Measurements from ENCODE around the gene TBC1D17.
A peak's percentile ranks its signal among the peaks of the same experiment; 100 is the strongest.

Gene TBC1D17

DNA sequence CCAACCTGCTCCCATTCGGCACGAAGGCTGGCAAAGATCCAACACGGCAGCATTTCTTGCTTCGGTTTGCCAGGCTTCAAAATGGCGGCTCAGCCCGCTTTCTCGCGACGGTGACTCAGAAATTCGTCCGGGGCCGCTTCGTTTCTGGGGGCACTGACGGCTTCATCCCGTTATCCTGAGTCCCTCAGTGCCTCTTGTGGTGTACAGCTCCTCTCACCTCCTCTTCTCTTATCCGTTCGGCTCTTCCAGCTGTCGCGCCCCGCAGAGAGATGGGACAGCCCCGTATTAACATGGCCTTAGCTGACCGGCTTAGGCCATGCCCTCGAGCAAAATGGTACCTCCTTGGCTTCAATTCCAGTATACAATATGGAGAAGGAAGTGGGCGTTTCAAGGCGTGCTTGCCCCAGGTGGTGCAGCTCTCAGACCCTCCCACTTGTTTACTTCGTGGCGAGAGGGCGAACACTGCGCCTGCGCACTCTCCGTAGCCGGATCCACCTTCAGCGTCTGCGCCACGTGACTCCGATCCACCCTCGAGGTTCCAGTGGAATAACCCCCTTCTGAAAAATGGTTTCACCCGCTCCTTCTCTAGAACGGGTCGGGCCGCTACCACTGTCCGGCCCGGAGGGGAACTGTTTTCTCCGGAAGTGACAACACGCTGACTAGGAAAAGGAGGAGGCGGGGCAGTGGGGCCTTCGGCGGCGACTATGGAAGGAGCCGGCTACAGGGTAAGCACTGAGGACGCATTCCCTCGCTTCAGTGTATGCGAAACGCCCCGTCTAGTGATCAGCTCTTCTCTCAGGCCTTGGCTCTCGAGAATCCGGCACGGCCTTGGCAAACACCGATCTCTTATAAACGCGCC lies at the start of gene TBC1D17, which contains the start of gene AKT1S1:
TBC1D17 (plus strand) TSS at position 683 of the 859 bp plus-strand sequence; CDS start at position 705, 22 bp downstream.
AKT1S1 (minus strand) TSS at position 336 of the 859 bp plus-strand sequence. CDS start 4,060 bp downstream, outside the sequence.
- peak; percentile 99 for DNase-seq

DNA sequence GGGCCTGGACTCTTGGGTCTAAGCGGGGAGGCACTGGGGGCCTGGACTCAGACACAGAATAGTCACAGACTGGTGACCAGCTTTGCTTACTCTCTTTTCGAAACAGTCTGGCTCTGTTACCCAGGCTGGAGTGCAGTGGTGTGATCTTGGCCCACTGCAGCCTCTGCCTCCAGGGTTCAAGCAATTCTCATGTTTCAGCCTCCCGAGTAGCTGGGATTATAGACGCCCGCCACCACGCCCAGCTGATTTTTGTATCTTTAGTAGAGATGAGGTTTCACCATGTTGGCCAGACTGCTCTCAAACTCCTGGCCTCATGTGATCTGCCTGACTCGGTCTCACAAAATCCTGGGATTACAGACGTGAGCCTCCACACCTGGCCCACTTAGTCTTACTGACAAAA lies 48.3 kb upstream of the TBC1D17 start:
- DNase-seq = no peak

DNA sequence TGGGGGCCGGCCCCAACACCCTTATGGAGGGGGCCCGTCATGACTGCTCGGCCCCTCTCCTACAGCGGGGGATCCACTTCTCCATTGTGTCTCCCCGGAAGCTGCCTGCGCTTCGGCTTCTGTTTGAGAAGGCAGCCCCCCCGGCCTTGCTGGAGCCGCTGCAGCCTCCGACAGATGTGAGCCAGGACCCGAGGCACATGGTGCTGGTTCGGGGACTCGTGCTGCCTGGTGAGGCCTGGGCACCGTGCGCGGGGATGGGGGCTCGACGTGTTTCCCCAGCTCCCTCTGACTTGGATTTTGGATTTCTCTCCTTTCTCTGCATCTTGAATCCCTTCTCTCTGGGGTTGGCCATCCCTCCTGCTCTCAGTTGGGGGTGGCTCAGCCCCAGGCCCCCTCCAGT lies 47.8 kb upstream of the TBC1D17 start:
- DNase-seq = no peak

DNA sequence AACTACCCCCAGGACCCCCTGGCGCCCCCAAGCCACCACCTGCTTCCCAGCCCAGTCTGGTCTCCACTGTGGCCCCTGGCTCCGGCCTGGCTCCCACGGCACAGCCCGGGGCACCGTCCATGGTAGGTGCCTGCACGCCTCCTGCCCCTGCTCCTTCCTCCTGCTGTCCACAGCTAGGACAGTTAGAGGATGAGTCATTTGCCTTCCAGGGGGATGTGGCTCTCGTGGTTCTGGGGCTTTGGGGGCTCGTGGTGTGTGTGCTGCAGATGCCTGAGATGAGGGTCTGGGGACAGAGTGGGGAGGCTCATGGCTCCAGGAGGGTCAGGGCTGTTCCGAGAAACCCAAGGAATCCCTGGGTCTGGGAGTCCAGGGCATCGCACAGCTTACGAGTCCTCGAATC lies 46.7 kb upstream of the TBC1D17 start:
- DNase-seq = no peak

DNA sequence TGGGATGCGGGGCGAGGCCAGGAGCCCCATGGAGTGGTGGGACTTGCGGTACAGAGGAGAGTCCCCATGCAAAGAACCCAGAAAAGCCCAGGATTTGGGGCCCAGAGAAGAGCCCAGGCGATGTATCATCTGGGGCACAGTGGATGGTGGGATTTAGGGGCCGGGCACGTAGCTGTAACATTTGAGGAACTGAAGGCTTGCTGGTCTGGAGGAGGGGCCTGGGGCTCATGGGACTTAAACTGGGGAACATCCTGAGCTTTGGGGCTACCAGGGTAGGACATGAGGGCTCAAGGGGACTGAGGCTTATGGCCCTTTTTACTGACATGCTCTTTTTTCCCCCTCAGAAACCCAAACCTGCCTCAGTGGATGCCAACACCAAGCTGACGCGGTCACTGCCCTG lies 45.9 kb upstream of the TBC1D17 start:
- DNase-seq = no peak

DNA sequence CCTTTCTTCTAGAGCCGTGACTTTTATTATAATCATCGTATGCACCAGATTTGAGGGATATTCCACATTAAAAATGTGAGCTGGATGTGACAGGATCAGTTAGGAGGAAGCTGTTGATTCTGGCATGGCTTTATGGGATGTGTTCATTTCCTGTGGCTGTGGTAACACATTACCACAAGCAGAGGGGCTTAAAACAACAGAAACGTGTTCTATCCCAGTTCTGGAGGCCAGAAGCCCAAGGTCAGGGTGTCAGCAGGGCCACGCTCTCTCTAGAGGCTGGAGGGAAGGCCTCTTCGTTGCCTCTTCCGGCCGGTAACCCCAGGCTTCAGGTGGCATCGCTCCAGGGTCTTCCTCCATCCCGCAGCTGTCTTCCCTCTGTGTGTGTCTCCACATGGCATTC lies 44.9 kb upstream of the TBC1D17 start:
- no peak for DNase-seq

DNA sequence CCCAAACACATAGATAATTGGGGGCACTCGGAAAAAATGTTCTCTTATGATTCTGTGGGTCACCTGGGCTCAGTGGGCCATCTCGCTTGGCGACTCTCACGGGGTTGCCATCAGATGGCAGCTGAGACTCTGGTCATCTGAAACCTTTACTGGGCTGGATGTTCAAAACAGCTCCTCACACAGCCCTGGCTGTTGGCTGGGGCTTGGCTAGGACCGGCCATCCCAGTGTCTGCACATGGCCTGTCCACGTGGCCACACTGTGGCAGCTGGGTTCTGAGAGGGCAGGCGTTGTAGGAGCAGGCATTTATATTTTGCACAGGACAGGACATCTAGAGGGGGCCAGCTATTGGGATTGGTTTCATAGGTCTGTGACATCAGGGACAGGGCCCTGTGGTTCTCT lies 43.9 kb upstream of the TBC1D17 start:
- DNase-seq = no peak

DNA sequence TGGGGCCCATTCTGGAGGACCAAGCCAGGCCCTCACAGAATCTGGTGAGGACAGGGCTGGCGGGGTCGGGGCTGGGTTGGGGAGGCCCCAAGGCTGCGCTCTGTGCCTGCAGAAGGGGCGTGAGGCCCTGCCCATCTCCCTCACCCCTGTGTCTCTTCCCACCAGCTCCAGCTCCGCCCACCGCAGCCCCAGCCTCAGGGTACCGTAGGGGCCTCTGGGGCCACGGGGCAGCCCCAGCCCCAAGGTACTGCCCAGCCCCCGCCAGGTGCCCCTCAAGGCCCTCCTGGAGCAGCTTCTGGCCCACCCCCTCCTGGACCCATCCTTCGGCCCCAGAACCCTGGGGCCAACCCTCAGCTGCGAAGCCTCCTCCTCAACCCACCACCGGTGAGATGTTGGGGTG lies 41.9 kb upstream of the TBC1D17 start:
- no peak for DNase-seq

DNA sequence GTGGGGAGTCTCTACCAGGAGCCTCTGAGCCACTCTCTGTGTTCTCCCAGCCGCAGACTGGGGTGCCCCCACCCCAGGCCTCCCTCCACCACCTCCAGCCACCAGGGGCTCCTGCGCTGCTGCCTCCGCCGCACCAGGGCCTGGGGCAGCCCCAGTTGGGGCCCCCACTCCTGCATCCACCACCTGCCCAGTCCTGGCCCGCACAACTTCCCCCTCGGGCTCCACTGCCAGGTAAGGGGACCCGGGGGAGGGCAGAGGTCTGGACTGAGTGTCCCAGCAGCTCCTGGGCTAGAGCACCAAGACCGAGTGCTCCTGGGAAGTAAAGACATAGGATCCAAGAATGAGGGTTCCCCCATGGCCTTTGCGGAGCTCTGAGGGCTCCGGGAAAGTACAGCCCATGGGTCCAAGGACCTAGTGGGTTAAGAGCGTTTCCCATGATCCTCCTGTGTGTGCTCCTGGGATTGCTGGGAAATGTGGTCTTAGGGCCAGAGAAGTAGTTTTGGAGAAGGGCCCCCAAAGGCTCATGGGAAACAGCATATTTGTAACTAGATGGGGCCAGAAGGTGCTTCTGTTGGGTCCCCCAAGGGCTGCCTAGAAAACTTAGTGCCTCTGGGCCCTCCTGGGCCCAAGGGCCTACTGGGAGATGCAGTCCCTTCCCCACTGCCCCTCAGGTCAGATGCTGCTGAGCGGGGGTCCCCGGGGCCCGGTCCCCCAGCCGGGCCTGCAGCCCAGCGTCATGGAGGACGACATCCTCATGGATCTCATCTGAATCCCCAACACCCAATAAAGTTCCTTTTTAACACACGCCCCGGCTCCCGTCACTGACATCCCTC lies 41.1 kb upstream of the TBC1D17 start:
- DNase-seq = no peak

DNA sequence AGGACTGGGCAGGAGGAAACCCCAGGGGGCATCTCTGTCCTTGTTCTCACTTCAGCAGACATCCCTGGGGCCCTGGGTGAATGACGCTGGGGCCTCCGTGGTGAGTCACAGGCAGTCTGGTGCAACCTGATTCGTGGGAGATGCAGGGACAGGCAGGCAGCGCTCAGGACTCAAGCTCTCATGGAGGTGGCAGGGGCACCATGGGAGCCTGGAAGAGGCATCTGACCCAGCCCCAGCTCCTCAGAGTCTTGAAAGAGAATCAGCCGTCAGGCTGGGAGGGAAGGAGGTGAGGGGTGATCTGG lies 40.5 kb upstream of the TBC1D17 start:
- no peak for DNase-seq

DNA sequence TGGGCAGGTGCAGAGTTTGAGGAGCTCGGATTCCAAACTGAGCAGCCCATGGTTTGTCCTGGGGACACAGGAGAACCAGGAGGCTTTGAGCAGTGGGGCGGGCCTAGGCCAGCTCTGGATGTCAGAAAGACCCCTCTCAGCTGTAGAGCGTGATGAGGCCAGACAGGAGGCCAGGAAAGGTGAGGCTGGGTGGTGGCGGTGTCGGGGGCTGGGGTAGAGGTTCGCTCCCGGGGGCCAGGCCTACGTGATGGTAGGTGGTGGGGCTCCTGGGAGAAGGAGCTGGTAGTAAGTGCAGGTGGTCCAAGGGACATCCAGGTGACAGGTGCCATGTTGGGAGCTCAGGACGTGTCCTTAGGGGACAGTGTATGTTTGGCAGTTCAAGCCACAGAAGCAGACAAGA lies 40.1 kb upstream of the TBC1D17 start:
- DNase-seq = no peak

DNA sequence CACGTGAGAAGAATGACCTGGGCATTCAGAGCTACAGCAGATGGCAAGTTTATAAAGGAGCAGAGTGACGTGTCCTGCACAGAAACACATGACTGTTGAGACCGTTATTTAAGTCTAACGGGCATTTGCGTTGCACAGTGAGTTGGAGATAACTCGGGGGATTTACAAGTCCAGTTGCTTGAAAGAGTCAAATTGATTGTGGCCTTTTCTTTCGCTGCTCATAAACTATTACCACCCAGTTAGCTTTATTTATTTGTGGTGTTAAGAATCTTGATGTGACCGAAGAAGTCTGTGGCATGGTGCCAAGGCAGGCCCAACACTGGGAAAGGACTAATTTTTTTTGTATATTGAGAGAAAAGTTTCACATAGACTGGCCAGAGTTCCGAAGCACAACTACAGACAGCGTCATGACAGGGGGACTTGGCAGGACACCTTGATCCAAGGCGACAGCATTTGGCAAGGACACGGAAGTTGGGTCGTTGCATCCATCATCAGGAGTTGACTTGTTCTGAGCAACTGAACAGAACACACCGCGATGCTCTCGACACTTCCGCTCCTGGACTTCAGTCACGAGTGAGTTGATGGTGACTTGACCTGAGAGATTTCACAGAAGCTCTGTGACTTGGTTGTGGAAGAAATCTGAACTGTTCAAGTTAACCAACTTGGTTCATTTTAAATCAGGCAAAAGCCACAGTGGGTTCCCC lies 38.5 kb upstream of the TBC1D17 start:
- no peak for DNase-seq

DNA sequence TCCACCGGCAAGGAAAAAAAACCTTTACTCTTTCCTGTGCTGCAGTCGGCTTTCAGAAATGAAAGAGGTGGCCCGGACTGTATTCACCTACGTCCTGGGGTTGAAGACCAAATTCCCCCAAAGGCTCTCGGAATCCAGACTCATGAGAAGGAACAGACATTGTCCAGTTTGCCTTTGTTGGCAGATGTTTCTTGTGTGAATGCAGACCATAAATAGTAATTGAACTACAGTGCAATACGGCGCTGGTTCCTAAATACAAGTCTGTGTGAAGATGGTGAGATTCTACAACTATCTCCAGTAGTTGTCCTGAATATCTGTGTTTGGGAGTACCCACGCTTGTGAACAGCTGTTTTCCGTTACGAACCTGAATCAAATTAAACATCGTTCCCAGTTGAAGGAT lies 37.8 kb upstream of the TBC1D17 start:
- no peak for DNase-seq

DNA sequence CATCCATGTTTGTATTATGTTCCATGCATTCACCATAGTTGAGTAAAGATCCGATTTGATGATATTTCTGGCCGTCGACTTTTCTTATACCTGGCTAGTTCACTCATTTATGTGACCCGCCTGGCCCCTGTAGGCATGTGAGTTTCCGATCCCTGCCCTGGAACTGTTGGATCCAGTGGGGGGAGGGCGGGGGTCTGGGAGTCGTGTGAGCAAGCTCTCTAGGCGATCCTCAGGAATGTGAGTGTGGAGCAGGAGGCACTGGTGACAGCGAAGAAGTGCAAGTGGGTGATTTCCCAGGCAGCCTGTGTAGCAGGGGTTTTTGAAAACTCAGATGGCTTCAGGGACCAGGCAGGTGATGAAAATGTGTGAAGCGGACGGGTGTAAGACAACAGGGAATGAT lies 37.2 kb upstream of the TBC1D17 start:
- no peak for DNase-seq

DNA sequence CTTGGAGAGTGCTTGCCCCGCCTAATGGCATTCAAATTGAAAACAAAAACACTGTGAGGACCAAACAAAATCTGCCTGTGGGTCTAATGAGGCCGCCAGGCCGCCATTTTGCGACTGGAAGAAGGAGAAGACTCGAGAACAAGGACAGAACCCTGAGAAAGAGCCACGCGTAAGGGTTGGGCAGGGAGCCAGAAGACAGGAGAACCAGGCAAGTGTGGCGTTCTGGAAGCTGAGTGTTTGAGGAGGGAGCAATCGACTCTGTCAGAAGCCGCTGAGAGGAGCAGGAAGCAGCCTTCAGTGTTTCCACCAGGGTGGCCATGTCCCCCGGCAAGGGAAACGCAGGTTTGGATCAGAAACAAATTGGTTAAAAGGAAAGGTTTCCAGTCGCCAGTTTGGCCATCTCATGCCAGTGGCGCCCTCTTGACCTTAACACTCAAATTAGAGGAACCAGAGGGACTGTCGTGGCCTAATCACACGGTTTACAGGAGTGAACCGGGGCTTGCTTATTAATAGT lies 36.7 kb upstream of the TBC1D17 start:
- DNase-seq = no peak

DNA sequence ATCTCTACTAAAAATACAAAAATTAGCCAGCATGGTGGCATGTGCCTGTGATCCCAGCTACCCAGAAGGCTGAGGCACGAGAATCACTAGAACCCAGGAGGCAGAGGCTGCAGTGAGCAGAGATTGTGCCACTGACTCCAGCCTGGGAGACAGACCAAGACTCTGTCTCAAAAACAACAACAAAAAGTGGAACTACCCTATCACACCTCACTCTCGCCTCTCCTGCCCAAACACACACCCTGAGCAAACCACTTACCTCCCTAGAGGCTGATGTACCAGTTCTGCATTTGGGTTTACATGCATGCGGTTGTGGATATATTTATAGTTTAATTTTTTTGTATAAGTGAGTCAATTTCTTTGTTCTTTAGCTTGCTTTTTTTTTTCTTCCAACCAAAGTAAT lies 34.2 kb upstream of the TBC1D17 start:
- DNase-seq = no peak

DNA sequence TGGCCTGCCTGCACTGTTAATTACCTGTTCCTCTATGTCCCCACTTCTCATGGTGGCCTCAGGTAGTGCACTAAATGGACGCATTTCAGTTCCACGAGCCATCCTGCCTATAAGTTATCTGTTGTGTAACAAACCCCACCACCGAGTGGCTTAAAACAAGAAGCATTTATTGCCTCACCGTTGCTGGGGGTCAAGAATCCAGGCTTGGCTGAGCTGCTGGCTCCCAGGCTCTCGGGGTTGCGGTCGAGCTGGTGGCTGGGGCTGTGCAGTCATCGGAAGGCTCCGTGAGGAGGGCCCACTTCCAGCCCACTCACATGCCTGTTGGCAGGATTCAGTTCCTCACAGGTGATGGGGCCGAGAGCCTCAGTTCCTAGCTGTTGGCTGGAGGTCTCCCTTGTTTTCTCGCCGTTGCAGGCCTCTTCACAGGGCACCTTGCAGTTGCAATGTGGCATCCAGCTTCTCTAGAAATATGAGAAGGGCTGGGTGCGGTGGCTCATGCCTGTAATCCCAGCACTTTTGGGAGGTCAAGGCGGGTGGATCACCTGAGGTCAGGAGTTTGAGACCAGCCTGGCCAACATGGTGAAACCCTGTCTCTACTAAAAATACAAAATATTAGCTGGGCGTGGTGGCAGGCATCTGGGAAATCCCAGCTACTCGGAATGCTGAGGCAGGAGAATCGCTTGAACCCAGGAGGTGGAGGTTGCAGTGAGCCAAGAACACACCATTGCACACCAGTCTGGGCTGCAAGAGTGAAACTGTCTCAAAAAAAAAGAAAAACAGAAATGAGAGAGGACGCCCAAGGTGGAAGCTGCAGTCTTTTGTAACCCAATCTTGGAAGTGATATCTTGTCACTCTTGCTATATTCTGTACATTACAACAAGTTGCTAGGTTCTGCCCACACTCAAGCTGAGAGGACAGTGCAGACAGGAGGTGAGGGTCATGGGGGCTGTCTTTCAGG lies 33.1 kb upstream of the TBC1D17 start:
- DNase-seq = no peak

DNA sequence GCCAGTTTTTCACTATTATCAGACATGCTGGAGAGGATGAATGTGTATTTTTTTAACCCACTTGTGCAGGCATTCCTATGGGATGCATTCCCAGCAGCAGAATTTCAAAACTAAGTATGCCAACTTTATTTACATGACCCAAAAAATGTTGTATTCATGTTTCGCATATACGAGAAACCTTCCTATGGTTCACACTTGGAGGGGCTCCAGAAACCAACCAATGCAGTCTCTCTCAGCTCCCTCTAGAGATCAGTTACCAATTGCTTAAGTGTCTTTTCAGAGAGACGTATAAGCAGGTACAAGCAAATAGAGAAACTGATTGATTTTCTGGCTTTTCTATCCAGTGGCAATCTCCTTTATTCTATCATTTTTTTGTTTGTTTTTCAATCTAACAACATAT lies 32.1 kb upstream of the TBC1D17 start:
- DNase-seq = no peak

DNA sequence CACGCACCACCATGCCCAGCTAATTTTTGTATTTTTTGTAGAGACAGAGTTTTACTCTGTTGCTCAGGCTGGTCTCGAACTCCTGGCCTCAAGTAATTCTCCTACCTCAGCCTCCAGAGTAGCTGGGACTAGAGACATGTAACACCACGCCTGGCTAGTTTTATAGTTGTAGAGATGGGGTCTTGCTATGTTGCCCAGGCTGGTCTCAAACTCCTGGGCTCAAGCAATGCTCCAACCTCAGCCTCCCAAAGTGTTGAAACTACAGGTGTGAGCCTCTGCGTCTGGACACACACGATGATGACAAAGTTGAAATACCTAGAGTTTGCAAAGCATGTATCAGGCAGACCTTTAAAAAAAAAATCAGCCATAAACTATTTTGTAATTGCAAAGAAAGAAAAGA lies 31.1 kb upstream of the TBC1D17 start:
- DNase-seq = no peak

DNA sequence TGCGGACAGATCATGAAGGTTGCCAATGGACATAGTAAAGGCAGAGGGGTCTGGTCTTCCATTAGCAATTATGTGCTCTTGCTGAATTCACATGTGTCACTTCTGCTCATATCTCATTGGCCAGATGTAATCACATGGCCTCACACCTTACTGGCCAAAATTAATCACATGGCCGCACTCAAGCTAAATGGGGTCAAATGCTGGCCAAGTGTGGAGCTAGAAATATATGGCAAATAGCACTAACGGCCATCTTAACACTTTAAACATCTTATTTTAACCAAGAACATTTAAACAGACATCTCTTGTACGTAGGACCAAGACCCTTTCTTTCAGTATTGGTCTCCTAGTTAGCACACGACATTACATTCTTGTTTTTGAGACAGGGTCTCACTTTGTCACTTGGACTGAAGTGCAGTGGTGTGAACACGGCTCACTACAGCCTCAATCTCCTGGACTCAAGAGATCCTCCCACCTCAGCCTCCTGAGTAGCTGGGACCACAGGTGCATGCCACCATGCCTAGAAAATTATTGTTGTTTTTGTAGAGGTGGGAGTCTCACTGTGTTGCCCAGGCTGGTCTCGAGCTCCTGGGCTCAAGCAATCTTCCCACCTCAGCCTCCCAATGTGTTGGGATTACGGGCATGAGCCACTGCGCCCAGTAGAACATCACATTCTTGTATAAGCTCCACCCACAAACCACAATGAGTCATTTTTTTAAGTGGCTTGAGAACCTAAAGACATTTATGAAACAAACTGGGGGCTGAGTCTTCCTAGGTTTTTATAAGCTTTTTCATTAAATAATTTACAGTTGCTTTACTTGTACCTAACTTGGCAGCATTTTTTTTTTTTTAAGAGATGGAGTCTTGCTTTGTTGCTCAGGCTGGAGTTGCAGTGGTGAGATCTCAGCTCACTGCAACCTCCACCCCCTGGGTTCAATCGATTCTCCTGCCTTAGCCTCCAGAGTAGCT lies 29.5 kb upstream of the TBC1D17 start:
- no peak for DNase-seq

DNA sequence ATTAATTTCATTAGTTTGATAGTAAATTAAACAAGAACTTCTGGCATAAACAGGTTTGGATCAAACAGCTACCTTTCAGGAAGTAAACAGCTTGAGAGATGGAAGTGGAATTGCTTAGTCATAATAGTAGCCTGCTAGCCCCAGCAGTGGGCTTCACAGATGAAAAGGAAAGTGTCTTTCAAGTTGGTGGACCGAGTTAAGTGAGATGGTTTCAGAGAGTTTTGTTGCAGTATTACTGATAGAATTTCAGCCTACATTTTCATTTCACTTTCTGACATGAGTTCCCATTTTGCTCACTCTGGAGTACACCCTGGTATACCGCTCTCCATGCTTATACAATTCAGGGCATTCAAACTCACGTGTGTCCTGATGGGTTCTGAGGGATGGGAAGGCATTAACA lies 28.6 kb upstream of the TBC1D17 start:
- no peak for DNase-seq

Measured in NCI-H1105 (cell line).